ENCODE data around the gene EXOSC9. TPM values are rescaled to one million over a fixed set of nuclear protein-coding genes. Genes with fewer than 3 reads are reported as not detected.

The EXOSC9 gene
- total RNA-seq, 6 experiments from 2014 or later: 30.5 to 57.2 (median 49.4) TPM

- no peak for TF ChIP-seq CTCF (IDR thresholded peaks at IDR 0.05)
- H3K4me3 Mint-ChIP-seq: peak overlapping the region; percentile 96
- peaks cover 30% of the 10 kb centered on the region for H3K36me3 Mint-ChIP-seq (ENCODE audit: low read depth)
- peaks cover 62% of the 10 kb centered on the region for H3K4me1 Mint-ChIP-seq (ENCODE audit: low read depth)
- peak overlapping the region; percentile 91 for H3K27ac Mint-ChIP-seq
- no peak for DNase-seq
- H3K9me3 Mint-ChIP-seq: no peaks in the 10 kb centered on the region
- peaks cover 3% of the 10 kb centered on the region; the same call in 1 of the 2 replicates for H3K27me3 Mint-ChIP-seq (ENCODE audit: insufficient read depth)
These were observed 524 bp upstream of the EXOSC9 start for GRCh38 chr4:121800638-121800960.

GRCh38 chr4:121801715-121802075, 572 bp downstream of the EXOSC9 start:
- TF ChIP-seq CTCF (IDR thresholded peaks at IDR 0.05): no peak
- H3K27ac Mint-ChIP-seq: peak overlapping the region; percentile 91
- peak overlapping the region; percentile 96 for H3K4me3 Mint-ChIP-seq
- no peaks in the 10 kb centered on the region for H3K9me3 Mint-ChIP-seq
- peaks cover 3% of the 10 kb centered on the region; the same call in 1 of the 2 replicates for H3K27me3 Mint-ChIP-seq (ENCODE audit: insufficient read depth)
- H3K4me1 Mint-ChIP-seq (ENCODE audit: low read depth): peaks cover 53% of the 10 kb centered on the region
- DNase-seq: no peak
- peaks cover 37% of the 10 kb centered on the region for H3K36me3 Mint-ChIP-seq (ENCODE audit: low read depth)

- H3K4me3 Mint-ChIP-seq: no peak overlapping the region
- no peak for TF ChIP-seq CTCF (IDR thresholded peaks at IDR 0.05)
- H3K36me3 Mint-ChIP-seq (ENCODE audit: low read depth): peaks cover 51% of the 10 kb centered on the region
- no peak overlapping the region for H3K27ac Mint-ChIP-seq
- DNase-seq: no peak
- H3K4me1 Mint-ChIP-seq (ENCODE audit: low read depth): peaks cover 29% of the 10 kb centered on the region
- no peaks in the 10 kb centered on the region for H3K9me3 Mint-ChIP-seq
- H3K27me3 Mint-ChIP-seq (ENCODE audit: insufficient read depth): no peaks in the 10 kb centered on the region; the same call in none of the 2 replicates
These were observed 5.3 kb downstream of the EXOSC9 start for GRCh38 chr4:121806411-121806810.

GRCh38 chr4:121811122-121811521, 10.0 kb downstream of the EXOSC9 start:
- DNase-seq: no peak
- Mint-ChIP-seq H3K27ac (no peak overlapping the region), H3K4me1 (ENCODE audit: low read depth) (peaks cover 28% of the 10 kb centered on the region), H3K27me3 (ENCODE audit: insufficient read depth) (no peaks in the 10 kb centered on the region; the same call in 1 of the 2 replicates), H3K9me3 (no peaks in the 10 kb centered on the region), H3K36me3 (ENCODE audit: low read depth) (peaks cover 39% of the 10 kb centered on the region), H3K4me3 (no peak overlapping the region)
- no peak for TF ChIP-seq CTCF (IDR thresholded peaks at IDR 0.05)

- no peaks in the 10 kb centered on the region for H3K9me3 Mint-ChIP-seq
- H3K4me3 Mint-ChIP-seq: no peak overlapping the region
- no peak for TF ChIP-seq CTCF (IDR thresholded peaks at IDR 0.05)
- DNase-seq: peak; percentile 36
- no peaks in the 10 kb centered on the region; the same call in 1 of the 2 replicates for H3K27me3 Mint-ChIP-seq (ENCODE audit: insufficient read depth)
- H3K36me3 Mint-ChIP-seq (ENCODE audit: low read depth): peaks cover 54% of the 10 kb centered on the region
- peaks cover 62% of the 10 kb centered on the region for H3K4me1 Mint-ChIP-seq (ENCODE audit: low read depth)
- 0 out of 2 replicates have a peak overlapping the region, but pooled peaks have one; percentile 2 for H3K27ac Mint-ChIP-seq
These were observed 13.6 kb downstream of the EXOSC9 start for GRCh38 chr4:121814756-121815155.

- H3K36me3 Mint-ChIP-seq (ENCODE audit: low read depth): peaks cover 55% of the 10 kb centered on the region
- no peak overlapping the region for H3K4me3 Mint-ChIP-seq
- H3K4me1 Mint-ChIP-seq (ENCODE audit: low read depth): peaks cover 84% of the 10 kb centered on the region
These were observed 15.9 kb downstream of the EXOSC9 start for GRCh38 chr4:121817006-121817405.

More at GRCh38 chr4:121817006-121817405, 15.9 kb downstream of the EXOSC9 start:
- TF ChIP-seq CTCF (IDR thresholded peaks at IDR 0.05): no peak
- H3K9me3 Mint-ChIP-seq: no peaks in the 10 kb centered on the region
- H3K27ac Mint-ChIP-seq: peak overlapping the region; percentile 26
- DNase-seq: no peak
- no peaks in the 10 kb centered on the region; the same call in 1 of the 2 replicates for H3K27me3 Mint-ChIP-seq (ENCODE audit: insufficient read depth)
